ENCODE results near the gene PAPSS1. TPM values are rescaled to one million over a fixed set of nuclear protein-coding genes. Genes with fewer than 3 reads are reported as not detected.

PAPSS1 gene
- polyA plus RNA-seq, 1 of the 3 experiments (the other 2 are of a cell fraction) = 70.1 TPM

DNA sequence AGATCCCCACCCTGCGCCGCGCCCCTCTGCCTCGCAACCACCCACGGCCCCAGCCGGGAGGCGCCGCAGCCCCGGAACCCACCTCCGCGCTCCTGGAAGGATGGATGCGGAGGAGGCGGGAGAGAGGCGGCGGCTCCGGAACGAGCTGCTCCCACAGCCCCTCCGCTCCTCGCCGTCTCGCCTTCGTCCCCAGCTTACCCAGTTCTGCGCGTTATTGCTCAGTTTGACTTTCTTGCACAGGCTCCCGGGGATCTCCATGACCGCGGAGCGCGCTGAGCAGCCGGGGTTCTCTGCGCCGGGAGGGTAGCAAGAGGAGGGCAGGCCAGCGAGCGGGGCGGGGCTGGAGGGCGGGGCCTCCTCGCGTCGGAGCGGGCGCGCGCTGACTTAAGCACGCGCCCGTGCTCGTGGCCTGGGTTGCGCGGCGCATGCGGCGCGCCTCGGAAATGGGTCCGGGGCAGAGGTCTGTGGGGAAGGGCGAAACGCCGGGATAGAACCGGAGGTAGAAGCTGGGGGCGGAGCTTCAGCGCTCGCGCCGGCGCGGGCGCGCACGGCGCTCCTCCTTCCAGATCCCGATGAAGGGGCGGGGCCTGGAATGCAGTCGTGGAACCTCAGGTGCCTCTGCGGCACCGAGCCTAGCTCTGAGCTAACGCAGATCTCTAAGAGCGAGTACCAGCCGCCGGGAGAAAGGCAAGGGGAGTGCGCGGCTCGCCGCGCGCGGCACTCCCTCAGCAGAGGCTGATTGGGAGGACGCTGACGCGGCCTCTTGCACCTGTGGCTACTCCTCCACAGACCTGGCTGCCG lies at the start of gene PAPSS1 (continued):
- TF ChIP-seq USF2 (IDR thresholded peaks at IDR 0.05; ENCODE audit: borderline replicate concordance, low read depth, low read length) = no peak
- TF ChIP-seq, protein P1, sequence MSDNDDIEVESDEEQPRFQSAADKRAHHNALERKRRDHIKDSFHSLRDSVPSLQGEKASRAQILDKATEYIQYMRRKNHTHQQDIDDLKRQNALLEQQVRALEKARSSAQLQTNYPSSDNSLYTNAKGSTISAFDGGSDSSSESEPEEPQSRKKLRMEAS (IDR thresholded peaks at IDR 0.05; ENCODE audit: low read depth) = peak; percentile 46; the same call in 1 of the 2 replicates
- TF ChIP-seq SIN3A (IDR thresholded peaks at IDR 0.05; ENCODE audit: borderline replicate concordance, low read depth, low read length) = 0 out of 2 replicates have a peak, but pooled peaks have one; percentile 18
- TF ChIP-seq, protein P2, sequence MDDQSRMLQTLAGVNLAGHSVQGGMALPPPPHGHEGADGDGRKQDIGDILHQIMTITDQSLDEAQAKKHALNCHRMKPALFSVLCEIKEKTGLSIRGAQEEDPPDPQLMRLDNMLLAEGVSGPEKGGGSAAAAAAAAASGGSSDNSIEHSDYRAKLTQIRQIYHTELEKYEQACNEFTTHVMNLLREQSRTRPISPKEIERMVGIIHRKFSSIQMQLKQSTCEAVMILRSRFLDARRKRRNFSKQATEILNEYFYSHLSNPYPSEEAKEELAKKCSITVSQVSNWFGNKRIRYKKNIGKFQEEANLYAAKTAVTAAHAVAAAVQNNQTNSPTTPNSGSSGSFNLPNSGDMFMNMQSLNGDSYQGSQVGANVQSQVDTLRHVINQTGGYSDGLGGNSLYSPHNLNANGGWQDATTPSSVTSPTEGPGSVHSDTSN (IDR thresholded peaks at IDR 0.05) = no peak
- TF ChIP-seq, protein P3, sequence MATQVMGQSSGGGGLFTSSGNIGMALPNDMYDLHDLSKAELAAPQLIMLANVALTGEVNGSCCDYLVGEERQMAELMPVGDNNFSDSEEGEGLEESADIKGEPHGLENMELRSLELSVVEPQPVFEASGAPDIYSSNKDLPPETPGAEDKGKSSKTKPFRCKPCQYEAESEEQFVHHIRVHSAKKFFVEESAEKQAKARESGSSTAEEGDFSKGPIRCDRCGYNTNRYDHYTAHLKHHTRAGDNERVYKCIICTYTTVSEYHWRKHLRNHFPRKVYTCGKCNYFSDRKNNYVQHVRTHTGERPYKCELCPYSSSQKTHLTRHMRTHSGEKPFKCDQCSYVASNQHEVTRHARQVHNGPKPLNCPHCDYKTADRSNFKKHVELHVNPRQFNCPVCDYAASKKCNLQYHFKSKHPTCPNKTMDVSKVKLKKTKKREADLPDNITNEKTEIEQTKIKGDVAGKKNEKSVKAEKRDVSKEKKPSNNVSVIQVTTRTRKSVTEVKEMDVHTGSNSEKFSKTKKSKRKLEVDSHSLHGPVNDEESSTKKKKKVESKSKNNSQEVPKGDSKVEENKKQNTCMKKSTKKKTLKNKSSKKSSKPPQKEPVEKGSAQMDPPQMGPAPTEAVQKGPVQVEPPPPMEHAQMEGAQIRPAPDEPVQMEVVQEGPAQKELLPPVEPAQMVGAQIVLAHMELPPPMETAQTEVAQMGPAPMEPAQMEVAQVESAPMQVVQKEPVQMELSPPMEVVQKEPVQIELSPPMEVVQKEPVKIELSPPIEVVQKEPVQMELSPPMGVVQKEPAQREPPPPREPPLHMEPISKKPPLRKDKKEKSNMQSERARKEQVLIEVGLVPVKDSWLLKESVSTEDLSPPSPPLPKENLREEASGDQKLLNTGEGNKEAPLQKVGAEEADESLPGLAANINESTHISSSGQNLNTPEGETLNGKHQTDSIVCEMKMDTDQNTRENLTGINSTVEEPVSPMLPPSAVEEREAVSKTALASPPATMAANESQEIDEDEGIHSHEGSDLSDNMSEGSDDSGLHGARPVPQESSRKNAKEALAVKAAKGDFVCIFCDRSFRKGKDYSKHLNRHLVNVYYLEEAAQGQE (IDR thresholded peaks at IDR 0.05; ENCODE audit: low read depth, low read length) = no peak
- TF ChIP-seq POLR2AphosphoS5 (IDR thresholded peaks at IDR 0.05; ENCODE audit: low read depth, low read length) = peak; percentile 83; the same call in 1 of the 2 replicates

DNA sequence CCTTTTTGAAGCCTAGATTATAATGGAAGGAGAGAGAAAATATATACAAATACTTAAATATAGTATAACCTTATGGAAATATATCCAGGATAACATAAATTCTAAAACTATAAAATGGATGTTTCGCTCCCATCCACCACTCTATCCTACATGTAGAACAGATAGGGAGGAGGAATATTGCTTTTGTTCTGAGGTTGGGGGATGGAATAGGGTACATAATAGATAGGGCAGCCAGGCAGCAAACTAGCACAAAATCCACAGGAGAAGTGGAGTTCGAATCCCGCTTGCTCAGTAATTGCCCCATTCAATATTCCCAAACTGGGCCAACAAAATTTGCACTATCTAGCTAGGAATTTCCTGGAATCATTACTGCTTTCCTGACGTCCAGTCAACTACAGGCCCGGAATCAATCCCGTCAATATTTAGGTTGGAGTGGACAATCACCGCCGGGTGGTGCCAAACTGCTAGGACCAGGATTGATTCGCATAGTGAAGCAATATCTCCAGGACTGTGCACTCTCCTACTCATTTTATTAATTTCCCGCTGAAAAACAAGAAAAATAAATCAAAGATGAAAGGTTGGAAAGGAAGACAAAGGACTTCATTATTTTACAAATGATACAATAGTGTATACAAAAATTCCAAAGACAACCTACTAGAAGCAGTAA lies 40.4 kb upstream of the PAPSS1 start:
- peak; percentile 2 for DNase-seq
- POLR2A ChIA-PET = no interaction called here
- Histone ChIP-seq H4K20me1 (ENCODE audit: insufficient read depth) (no peaks in the 10 kb centered on the region), H3K4me2 (no peak overlapping the region), H3K36me3 (replicated peaks in 1 of 2; ENCODE audit: control insufficient read depth in 1 of 2, insufficient read depth in 2 of 2, low read length in 1 of 2) (no peaks in the 10 kb centered on the region), H2AFZ (ENCODE audit: low read depth) (no peak overlapping the region), H3F3A (replicated peaks; ENCODE audit: insufficient read depth) (no peaks in the 10 kb centered on the region), H3K9me3 (no peaks in the 10 kb centered on the region), H3K79me2 (ENCODE audit: insufficient read depth) (no peaks in the 10 kb centered on the region), H3K27ac (ENCODE audit: low read depth in 2 of 2, low read length in 1 of 2) (no peak overlapping the region), H3K9me2 (no peaks in the 10 kb centered on the region), H3K27me3 (ENCODE audit: insufficient read depth) (no peaks in the 10 kb centered on the region), H3K4me1 (ENCODE audit: control insufficient read depth in 1 of 2, insufficient read depth in 2 of 2, low read depth in 1 of 2, low read length in 1 of 2) (no peaks in the 10 kb centered on the region), H3K4me3 (ENCODE audit: low read depth in 2 of 2, low read length in 1 of 2) (no peak overlapping the region), H3K9ac (no peak overlapping the region)
- peak; percentile 49 for TF ChIP-seq RAD21 (IDR thresholded peaks at IDR 0.05; ENCODE audit: low read length)
- no peak for TF ChIP-seq NFIC (IDR thresholded peaks at IDR 0.05; ENCODE audit: borderline replicate concordance)
- TF ChIP-seq, protein P4, sequence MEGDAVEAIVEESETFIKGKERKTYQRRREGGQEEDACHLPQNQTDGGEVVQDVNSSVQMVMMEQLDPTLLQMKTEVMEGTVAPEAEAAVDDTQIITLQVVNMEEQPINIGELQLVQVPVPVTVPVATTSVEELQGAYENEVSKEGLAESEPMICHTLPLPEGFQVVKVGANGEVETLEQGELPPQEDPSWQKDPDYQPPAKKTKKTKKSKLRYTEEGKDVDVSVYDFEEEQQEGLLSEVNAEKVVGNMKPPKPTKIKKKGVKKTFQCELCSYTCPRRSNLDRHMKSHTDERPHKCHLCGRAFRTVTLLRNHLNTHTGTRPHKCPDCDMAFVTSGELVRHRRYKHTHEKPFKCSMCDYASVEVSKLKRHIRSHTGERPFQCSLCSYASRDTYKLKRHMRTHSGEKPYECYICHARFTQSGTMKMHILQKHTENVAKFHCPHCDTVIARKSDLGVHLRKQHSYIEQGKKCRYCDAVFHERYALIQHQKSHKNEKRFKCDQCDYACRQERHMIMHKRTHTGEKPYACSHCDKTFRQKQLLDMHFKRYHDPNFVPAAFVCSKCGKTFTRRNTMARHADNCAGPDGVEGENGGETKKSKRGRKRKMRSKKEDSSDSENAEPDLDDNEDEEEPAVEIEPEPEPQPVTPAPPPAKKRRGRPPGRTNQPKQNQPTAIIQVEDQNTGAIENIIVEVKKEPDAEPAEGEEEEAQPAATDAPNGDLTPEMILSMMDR (IDR thresholded peaks at IDR 0.05) = peak; percentile 34
- TF ChIP-seq SIN3A (IDR thresholded peaks at IDR 0.05; ENCODE audit: borderline replicate concordance, low read depth, low read length) = no peak
- WGBS (ENCODE audit: low lambda C conversion rate) = 37% methylated on average over 10 of the region's 10 CpGs
- CTCF ChIA-PET = interaction anchor here (0.8 to 9.0 kb wide), 7 partner anchors 14 to 155 kb away, joined by 3 to 55 read pairs (median 3); no protein-coding TSS in a partner anchor

Data from SK-N-SH (cell line).